GM13976 (cell line): ENCODE results near the gene GALNT10.

Source experiments
- DNase-seq: peaks from one replicate; pipeline ENCODE4 v3.0.0; 2012; ENCODE audit warnings: low spot score
- CTCF ChIP-seq: IDR thresholded peaks from 2 replicates; pipeline ENCODE4 v1.5.1; 2012; ENCODE audit warnings: borderline replicate concordance, mild to moderate bottlenecking; ENCODE audit not compliant: insufficient read depth; ENCODE audit errors: extremely low read depth, missing control alignments, control extremely low read depth
- in situ Hi-C: fragments of 300-500 bp; cut with MboI; formaldehyde crosslinking; loops from one replicate; pipeline ENCODE4 v1.12.0; 2022; ENCODE audit warnings: low sequenced_read_pairs, mixed read lengths, inconsistent platforms; ENCODE audit not compliant: unreplicated experiment

GALNT10 gene

DNA sequence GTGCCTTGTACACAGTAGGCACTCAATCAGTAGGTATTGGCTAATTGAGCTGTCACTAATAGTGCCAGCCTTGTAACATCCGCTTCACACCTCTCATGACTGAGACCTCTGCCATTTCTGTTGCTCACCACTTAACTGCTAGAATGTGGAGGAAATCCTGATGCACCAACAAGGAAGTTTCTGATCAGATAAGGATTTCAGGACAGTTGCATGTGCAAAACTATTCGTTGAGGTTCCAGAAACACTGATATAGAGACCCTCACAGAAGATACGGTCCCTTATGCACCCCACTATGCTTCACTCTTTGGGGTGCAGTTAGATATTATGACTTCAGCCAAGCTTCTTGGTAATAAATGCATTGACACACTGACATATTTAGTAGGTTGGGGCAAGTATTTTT, 266.0 kb downstream of the GALNT10 start:
- in situ Hi-C loops = no loop called here

GRCh38 chr5:154459015-154459414, 268.5 kb downstream of the GALNT10 start:
- no peak for TF ChIP-seq CTCF
- in situ Hi-C loops = no loop called here
- DNase-seq = no peak

More for the DNA sequence above, 266.0 kb downstream of the GALNT10 start:
- no peak for DNase-seq
- TF ChIP-seq CTCF = no peak

DNA sequence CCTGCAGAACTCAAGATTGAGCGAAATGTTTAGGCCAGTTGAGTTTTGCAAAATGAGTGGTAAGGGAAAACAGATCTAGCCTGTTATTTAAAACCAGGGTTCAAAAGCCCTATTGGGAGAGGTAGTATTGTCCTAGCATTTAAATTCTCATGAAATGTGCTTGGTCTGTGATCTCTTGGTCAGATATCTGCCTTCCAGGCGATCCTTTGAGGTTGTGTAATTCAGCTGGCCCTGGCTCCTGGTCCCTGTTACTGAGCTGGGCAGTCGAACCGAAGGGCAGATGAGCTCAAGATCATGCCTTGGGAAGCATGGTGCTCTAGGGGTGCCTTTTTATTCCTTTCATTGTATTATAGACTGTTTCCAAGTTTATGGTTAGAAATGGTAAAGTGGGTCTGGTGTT, 269.6 kb downstream of the GALNT10 start:
- DNase-seq = no peak
- TF ChIP-seq CTCF = no peak
- in situ Hi-C loops = no loop called here

DNA sequence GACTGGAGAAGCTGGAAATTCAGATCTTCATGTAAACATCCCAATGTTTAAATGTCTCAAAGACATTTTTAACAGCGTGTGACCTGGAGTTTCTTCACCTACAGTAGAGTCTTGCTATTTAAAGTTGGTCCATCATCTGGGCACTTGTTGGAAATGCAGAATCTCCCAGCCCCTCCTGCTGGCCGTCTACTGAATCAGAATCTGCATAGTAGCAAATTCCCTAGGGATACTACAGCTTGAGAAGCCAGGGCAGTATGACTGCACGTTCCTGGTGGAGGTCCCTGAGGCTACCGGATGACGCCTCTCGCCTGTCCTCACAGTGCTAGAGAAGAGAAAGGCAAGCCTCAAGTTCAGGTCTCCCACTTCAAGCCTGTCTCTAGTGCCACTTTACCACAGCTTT, 271.0 kb downstream of the GALNT10 start:
- no peak for TF ChIP-seq CTCF
- DNase-seq = no peak
- in situ Hi-C loops = no loop called here

- no peak for TF ChIP-seq CTCF
- in situ Hi-C loops = no loop called here
- DNase-seq = no peak
Observed at GRCh38 chr5:154464438-154464837, 273.9 kb downstream of the GALNT10 start.

DNA sequence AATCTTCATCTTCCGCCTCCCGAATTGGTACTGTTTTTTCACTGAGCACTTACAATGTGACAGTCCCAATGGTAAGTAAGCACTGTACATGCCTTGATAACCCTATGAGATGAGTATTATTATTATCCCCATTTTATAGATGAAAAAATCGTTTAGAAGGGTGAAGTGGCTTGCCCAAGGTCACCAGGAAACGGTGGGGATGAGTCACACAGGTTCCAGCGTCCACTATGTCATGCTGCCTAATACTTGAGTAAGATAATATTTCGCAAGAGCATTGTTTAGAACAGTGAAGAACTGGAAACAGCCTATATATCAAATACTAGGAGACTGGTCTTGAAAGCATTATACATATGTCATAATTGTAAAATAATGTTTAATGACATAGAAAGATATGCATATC, 274.6 kb downstream of the GALNT10 start:
- DNase-seq = no peak
- in situ Hi-C loops = no loop called here
- no peak for TF ChIP-seq CTCF

DNA sequence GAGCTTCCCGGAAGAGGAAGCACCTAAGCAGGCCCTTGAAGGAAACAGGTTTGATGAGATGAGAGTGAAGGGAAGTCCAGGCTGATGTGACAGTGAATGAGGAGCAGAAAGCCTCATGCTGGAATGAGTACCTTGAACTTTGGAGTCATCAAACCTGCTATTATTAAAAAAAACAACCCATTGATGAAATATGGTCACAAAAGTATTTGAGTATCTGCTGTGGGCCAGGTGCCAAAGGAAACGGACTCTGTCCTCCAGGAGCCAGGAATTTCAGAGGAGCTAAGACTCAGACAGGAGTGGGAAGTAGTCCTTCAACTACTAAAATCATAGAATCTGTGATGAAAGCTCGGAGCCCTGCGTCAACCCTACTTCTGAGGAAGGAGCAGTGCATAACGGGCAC, 275.6 kb downstream of the GALNT10 start:
- in situ Hi-C loops = no loop called here
- TF ChIP-seq CTCF = no peak
- DNase-seq = no peak
